H1 (cell line): ENCODE data around the gene NCAPD3. TPM values are rescaled to one million over a fixed set of nuclear protein-coding genes. Genes with fewer than 3 reads are reported as not detected.

ENCODE experiments used
- CTCF ChIA-PET: fragments of 300-600 bp; sonication (Branson Sonifier 250); formaldehyde crosslinking; loops from one replicate; lab custom pipeline; 2021; ENCODE audit not compliant: partially characterized antibody; lab: Charles Lee
- POLR2A ChIA-PET: fragments of 300-600 bp; sonication (Branson Sonifier 250); formaldehyde crosslinking; loops from one replicate; lab custom pipeline; 2021; ENCODE audit warnings: inconsistent platforms; ENCODE audit not compliant: partially characterized antibody; lab: Charles Lee
- DNase-seq, 2 experiments: peaks; one replicate each; pipeline versions ENCODE4 v3.0.0 to v3.0.0-alpha.2; 2010 to 2022; ENCODE audit warnings: low spot score in 2 of 2, low read depth in 1 of 2, mixed read lengths in 1 of 2
- FAIRE-seq: peaks from 2 replicates; lab custom pipeline; 2011; peaks lifted over from hg19 to GRCh38; lab: Jason Lieb, UNC
- H2AFZ ChIP-seq: 2 replicates; pipeline ENCODE4 v1.8.1; 2012; ENCODE audit warnings: low read length, inconsistent platforms
- H2AK5ac ChIP-seq: 2 replicates; pipeline ENCODE4 v1.6.1; 2013; ENCODE audit warnings: low read depth, low read length
- H2BK120ac ChIP-seq: replicated peaks from 2 replicates; pipeline ENCODE3; 2013; ENCODE audit warnings: low read depth, low read length, inconsistent platforms
- H2BK12ac ChIP-seq: 2 replicates; pipeline ENCODE4 v1.6.1; 2013; ENCODE audit warnings: low read depth, low read length
- H2BK15ac ChIP-seq: 2 replicates; pipeline ENCODE4 v1.6.1; 2013; ENCODE audit warnings: low read length
- H2BK20ac ChIP-seq: 2 replicates; pipeline ENCODE4 v1.6.1; 2013; ENCODE audit warnings: low read length
- H2BK5ac ChIP-seq: 2 replicates; pipeline ENCODE4 v1.6.1; 2013; ENCODE audit warnings: low read depth, low read length
- H3K14ac ChIP-seq: 2 replicates; pipeline ENCODE4 v1.6.1; 2013; ENCODE audit warnings: inconsistent platforms; ENCODE audit not compliant: insufficient read length
- H3K18ac ChIP-seq: 2 replicates; pipeline ENCODE4 v1.6.1; 2013; ENCODE audit warnings: low read length; ENCODE audit errors: extremely low read depth
- H3K23ac ChIP-seq: 2 replicates; pipeline ENCODE4 v1.6.1; 2013; ENCODE audit warnings: inconsistent platforms; ENCODE audit not compliant: insufficient read length
- H3K23me2 ChIP-seq: 2 replicates; pipeline ENCODE4 v1.6.1; 2013; ENCODE audit warnings: low read depth, low read length
- H3K27ac ChIP-seq: 2 replicates; pipeline ENCODE4 v1.6.1; 2011; ENCODE audit warnings: low read depth, low read length, inconsistent platforms
- H3K27me3 ChIP-seq, 4 experiments: replicated peaks in 1 of 4; 1 replicate in 1 of 4; 2 replicates in 3 of 4; pipeline versions ENCODE4 v1.6.1 to v1.8.1; 2011 to 2013; ENCODE audit warnings: low read length in 3 of 4, mild to moderate bottlenecking in 3 of 4, inconsistent platforms in 2 of 4, mixed read lengths in 2 of 4, moderate library complexity in 1 of 4; ENCODE audit not compliant: control insufficient read depth in 3 of 4, insufficient read depth in 3 of 4; ENCODE audit errors: extremely low read depth in 1 of 4
- H3K36me3 ChIP-seq, 4 experiments: 2 replicates each; pipeline versions ENCODE4 v1.6.1 to v1.8.1; 2011 to 2013; ENCODE audit warnings: mild to moderate bottlenecking in 4 of 4, low read length in 3 of 4, moderate library complexity in 2 of 4, control low read depth in 1 of 4, inconsistent platforms in 1 of 4; ENCODE audit not compliant: insufficient read depth in 4 of 4, control insufficient read depth in 2 of 4
- H3K4ac ChIP-seq: replicated peaks from 2 replicates; pipeline ENCODE3; 2013; ENCODE audit warnings: low read length, low read depth, mixed read lengths, inconsistent platforms; ENCODE audit not compliant: insufficient read length
- H3K4me1 ChIP-seq, 4 experiments: replicated peaks in 1 of 4; 1 replicate in 1 of 4; 2 replicates in 3 of 4; pipeline versions ENCODE4 v1.6.1 to v1.8.1; 2011 to 2013; ENCODE audit warnings: low read length in 3 of 4, inconsistent platforms in 2 of 4, mixed read lengths in 1 of 4; ENCODE audit not compliant: insufficient read depth in 4 of 4, control insufficient read depth in 3 of 4
- H3K4me2 ChIP-seq, 2 experiments: 2 replicates each; pipeline versions ENCODE4 v1.6.1 to v1.8.1; 2011 to 2013; ENCODE audit warnings: low read depth in 2 of 2, low read length in 2 of 2, control low read depth in 1 of 2, inconsistent platforms in 1 of 2, mild to moderate bottlenecking in 1 of 2; ENCODE audit not compliant: insufficient read depth in 1 of 2
- H3K4me3 ChIP-seq, 4 experiments: fragments of 200-600, 300-600 bp in 1 of 4; sonication (generic), shearing (Covaris generic), sonication (Bioruptor Twin) in 1 of 4; 2 replicates each; pipeline versions ENCODE4 v1.5.1 to v1.8.1; 2011 to 2016; ENCODE audit warnings: low read length in 4 of 4, low read depth in 3 of 4, control low read depth in 2 of 4, inconsistent platforms in 2 of 4, mild to moderate bottlenecking in 2 of 4, mixed read lengths in 1 of 4, moderate library complexity in 1 of 4; ENCODE audit not compliant: insufficient read depth in 2 of 4; ENCODE audit errors: extremely low read depth in 1 of 4
- H3K56ac ChIP-seq: replicated peaks from 2 replicates; pipeline ENCODE3; 2013; ENCODE audit warnings: low read depth, mild to moderate bottlenecking, mixed read lengths, low read length, inconsistent platforms; ENCODE audit not compliant: insufficient read length
- H3K79me1 ChIP-seq: 2 replicates; pipeline ENCODE4 v1.6.1; 2013; ENCODE audit warnings: low read depth, low read length, control low read depth
- H3K79me2 ChIP-seq, 2 experiments: 2 replicates each; pipeline versions ENCODE4 v1.6.1 to v1.8.1; 2012 to 2013; ENCODE audit warnings: low read length in 2 of 2, mild to moderate bottlenecking in 2 of 2, inconsistent platforms in 1 of 2; ENCODE audit not compliant: insufficient read depth in 2 of 2, control insufficient read depth in 1 of 2
- H3K9ac ChIP-seq, 4 experiments: replicated peaks in 1 of 4; 1 replicate in 1 of 4; 2 replicates in 3 of 4; pipeline versions ENCODE4 v1.6.1 to v1.8.1; 2011 to 2013; ENCODE audit warnings: low read depth in 3 of 4, low read length in 3 of 4, control low read depth in 2 of 4, mild to moderate bottlenecking in 2 of 4, moderate library complexity in 2 of 4, inconsistent platforms in 1 of 4; ENCODE audit errors: extremely low read depth in 1 of 4
- H3K9me3 ChIP-seq, 2 experiments: 2 replicates each; pipeline versions ENCODE4 v1.6.1 to v1.8.1; 2012 to 2013; ENCODE audit warnings: mild to moderate bottlenecking in 2 of 2, moderate library complexity in 2 of 2, control low read depth in 1 of 2, inconsistent platforms in 1 of 2, low read depth in 1 of 2, low read length in 1 of 2, mixed read lengths in 1 of 2; ENCODE audit not compliant: insufficient read depth in 2 of 2
- H4K20me1 ChIP-seq, 2 experiments: replicated peaks in 1 of 2; 2 replicates each; pipeline versions ENCODE3 to v1.8.1; 2011 to 2013; ENCODE audit warnings: inconsistent platforms in 2 of 2, low read length in 2 of 2, mild to moderate bottlenecking in 1 of 2; ENCODE audit not compliant: insufficient read depth in 2 of 2, control insufficient read depth in 1 of 2
- H4K5ac ChIP-seq: 2 replicates; pipeline ENCODE4 v1.6.1; 2013; ENCODE audit warnings: low read length, low read depth, mixed read lengths, inconsistent platforms; ENCODE audit not compliant: insufficient read length
- H4K8ac ChIP-seq: 2 replicates; pipeline ENCODE4 v1.8.0; 2013; ENCODE audit warnings: mild to moderate bottlenecking, moderate library complexity, low read length, inconsistent platforms; ENCODE audit not compliant: insufficient read depth; ENCODE audit errors: extremely low read depth
- H4K91ac ChIP-seq: replicated peaks from 2 replicates; pipeline ENCODE3; 2013; ENCODE audit warnings: low read length, mixed read lengths, inconsistent platforms; ENCODE audit not compliant: insufficient read length
- BACH1 ChIP-seq: IDR thresholded peaks from 2 replicates; pipeline ENCODE4 v1.6.1; 2012; ENCODE audit warnings: low read length, improper control_type of control experiment
- CREB1 ChIP-seq: IDR thresholded peaks from 2 replicates; pipeline ENCODE4 v1.6.1; 2012; ENCODE audit warnings: inconsistent platforms
- EGR1 ChIP-seq: IDR thresholded peaks from 2 replicates; pipeline ENCODE4 v1.6.1; 2011; ENCODE audit warnings: low read depth, low read length, borderline replicate concordance
- EP300 ChIP-seq, 2 experiments: IDR thresholded peaks; 1 replicate in 1 of 2; 2 replicates in 1 of 2; pipeline ENCODE4 v1.6.1; 2011 to 2012; ENCODE audit warnings: low read depth in 2 of 2, low read length in 2 of 2, mild to moderate bottlenecking in 2 of 2, borderline replicate concordance in 1 of 2, inconsistent platforms in 1 of 2, moderate library complexity in 1 of 2
- JUND ChIP-seq: IDR thresholded peaks from 2 replicates; pipeline ENCODE4 v1.6.1; 2011; ENCODE audit warnings: mild to moderate bottlenecking, improper control_type of control experiment, low read length
- KDM4A ChIP-seq: IDR thresholded peaks from one replicate; pipeline ENCODE4 v1.7.1; 2012; ENCODE audit warnings: low read depth, mild to moderate bottlenecking, moderate library complexity, low read length, inconsistent platforms; ENCODE audit not compliant: severe bottlenecking
- NANOG ChIP-seq: IDR thresholded peaks from 2 replicates; pipeline ENCODE4 v1.6.1; 2011; ENCODE audit warnings: low read length, low read depth, mild to moderate bottlenecking, inconsistent platforms; ENCODE audit not compliant: insufficient read depth, poor library complexity, severe bottlenecking
- PHF8 ChIP-seq: fragments of 200-600 bp; sonication (generic); conservative IDR thresholded peaks from 2 replicates; pipeline ENCODE4 v1.7.1; 2012; ENCODE audit warnings: low read depth, mild to moderate bottlenecking, inconsistent platforms, low read length, moderate library complexity
- SP2 ChIP-seq: IDR thresholded peaks from 2 replicates; pipeline ENCODE4 v1.6.1; 2012; ENCODE audit warnings: mild to moderate bottlenecking, low read length, inconsistent platforms
- SRF ChIP-seq: IDR thresholded peaks from 2 replicates; pipeline ENCODE4 v1.6.1; 2011; ENCODE audit warnings: mild to moderate bottlenecking, low read depth, low read length, moderate library complexity
- SUZ12 ChIP-seq: fragments of 200-600 bp; sonication (generic); IDR thresholded peaks from 2 replicates; pipeline ENCODE4 v1.6.1; 2012; ENCODE audit warnings: mild to moderate bottlenecking, inconsistent platforms, low read length, moderate library complexity, mixed read lengths
- TCF12 ChIP-seq: IDR thresholded peaks from 2 replicates; pipeline ENCODE4 v1.6.1; 2011; ENCODE audit warnings: low read depth, mild to moderate bottlenecking, low read length
- WGBS, 2 experiments: shearing (Covaris generic) in 1 of 2; methylation state at CpG; one replicate each; pipeline versions ENCODE4 v1.1.6 to v1.1.7; 2013 to 2015; ENCODE audit warnings: low lambda C conversion rate in 2 of 2, mixed read lengths in 2 of 2, inconsistent platforms in 1 of 2, low coverage in 1 of 2, missing lambda C conversion rate in 1 of 2; ENCODE audit not compliant: insufficient replicate concordance in 2 of 2, insufficient coverage in 1 of 2, insufficient read length in 1 of 2; ENCODE audit errors: extremely low coverage in 1 of 2, missing lambda C conversion rate in 1 of 2; 5-methylcytosine and 5-hydroxymethylcytosine counted together
- polyA plus RNA-seq, 7 experiments: library from polyadenylated mRNA; depleted of rRNA in 3 of 7; stranded (reverse) in 5 of 7; unstranded in 2 of 7; fragments of >200 nt in 5 of 7; fragments of 200-250 nt in 2 of 7; gene quantifications; 1 replicate in 5 of 7; 2 replicates in 1 of 7; 4 replicates in 1 of 7; pipeline versions ENCODE4 v1.2.1 to v1.2.3, GENCODE V29; 2011 to 2013; ENCODE audit warnings: missing spikeins in 2 of 7, mixed read lengths in 2 of 7
- total RNA-seq: library from RNA; stranded (reverse); fragmentation: NEBNext Ultra II Directional; extraction: Animal tissue kit (Norgen Biotek cat#: 25700); gene quantifications from 2 replicates; pipeline ENCODE4 v1.2.1, GENCODE V29; 2021
- TF ChIP-seq, protein P1 (sequence below): IDR thresholded peaks from 2 replicates; pipeline ENCODE4 v1.6.1; 2012; ENCODE audit warnings: inconsistent platforms

The NCAPD3 gene
- total and polyA plus RNA-seq, 2 of the 8 experiments (the other 6 are each of a cell fraction or from before 2014, with no cell fraction given), result 26.5 to 55.2 TPM

DNA sequence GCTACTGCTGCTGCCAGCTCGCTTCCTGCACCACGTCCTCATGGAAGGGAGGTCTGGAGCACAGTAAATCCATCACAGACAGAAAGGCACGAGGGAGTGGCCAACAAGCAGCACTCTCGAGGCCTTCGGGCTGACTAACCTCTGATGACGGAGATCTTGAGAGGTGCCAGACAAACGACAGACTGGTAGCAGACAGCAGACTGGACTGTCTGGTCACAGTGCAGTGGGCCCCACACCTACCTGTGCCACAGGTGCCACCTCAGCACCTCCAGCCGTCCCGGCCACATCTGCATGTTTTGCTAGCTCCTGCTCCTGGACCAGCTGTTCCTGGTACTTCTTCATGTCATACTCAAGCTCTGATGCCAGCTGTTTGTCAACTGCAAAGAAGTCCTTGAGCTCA, 64.1 kb downstream of the NCAPD3 start:
- no peak overlapping the region for H3K23ac ChIP-seq

More for the DNA sequence above, 64.1 kb downstream of the NCAPD3 start:
- no peak overlapping the region for H3K9ac ChIP-seq
- H2AFZ ChIP-seq, result no peak overlapping the region
- no peak for TF ChIP-seq JUND
- TF ChIP-seq PHF8, result no peak
- TF ChIP-seq, protein P1, sequence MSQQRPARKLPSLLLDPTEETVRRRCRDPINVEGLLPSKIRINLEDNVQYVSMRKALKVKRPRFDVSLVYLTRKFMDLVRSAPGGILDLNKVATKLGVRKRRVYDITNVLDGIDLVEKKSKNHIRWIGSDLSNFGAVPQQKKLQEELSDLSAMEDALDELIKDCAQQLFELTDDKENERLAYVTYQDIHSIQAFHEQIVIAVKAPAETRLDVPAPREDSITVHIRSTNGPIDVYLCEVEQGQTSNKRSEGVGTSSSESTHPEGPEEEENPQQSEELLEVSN, result no peak
- no peak for TF ChIP-seq SP2
- no peak for TF ChIP-seq TCF12
- TF ChIP-seq SRF, result no peak
- TF ChIP-seq KDM4A, result no peak
- TF ChIP-seq CREB1, result no peak
- no peak for TF ChIP-seq EGR1
- TF ChIP-seq NANOG, result no peak
- TF ChIP-seq SUZ12, result no peak
- TF ChIP-seq BACH1, result no peak
- no peak for TF ChIP-seq EP300 (IDR thresholded peaks at IDR 0.05; ENCODE audit: borderline replicate concordance in 1 of 2, low read depth in 2 of 2, low read length in 2 of 2)
- no peak overlapping the region for H2BK5ac ChIP-seq
- H3K9me3 ChIP-seq, result peaks cover 33 to 36% of the 10 kb centered on the region in 2 experiments
- H3K4me1 ChIP-seq, result no peaks in the 10 kb centered on the region
- H3K4me3 ChIP-seq, result no peak overlapping the region
- H4K5ac ChIP-seq, result no peak overlapping the region
- no peak overlapping the region for H2BK15ac ChIP-seq
- no peak overlapping the region for H4K8ac ChIP-seq
- no peak overlapping the region for H2BK20ac ChIP-seq
- H3K27ac ChIP-seq, result no peak overlapping the region
- no peak for FAIRE-seq
- WGBS, 2 experiments, result 95% methylated on average over 9 of the region's 9 CpGs; no CpG with 5 or more reads in 1 of the 2 experiments
- peaks cover 1% of the 10 kb centered on the region; the same call in 1 of the 2 replicates for H3K79me1 ChIP-seq
- H3K79me2 ChIP-seq, result no peaks in the 10 kb centered on the region
- peaks cover 40 to 98% (median 79%) of the 10 kb centered on the region in 4 experiments for H3K36me3 ChIP-seq
- no peak overlapping the region for H3K56ac ChIP-seq
- H3K14ac ChIP-seq, result no peak overlapping the region
- ChIA-PET CTCF (interaction anchor here (1.1 kb wide), 1 partner anchor 109 kb away, joined by 3 read pairs; no protein-coding TSS in a partner anchor), POLR2A (interaction anchor here (0.6 kb wide), 1 partner anchor 103 kb away, joined by 3 read pairs; no protein-coding TSS in a partner anchor)
- DNase-seq, result peak in 1 of 2 experiments; percentile 31
- no peak overlapping the region for H3K4ac ChIP-seq
- no peaks in the 10 kb centered on the region for H4K20me1 ChIP-seq
- H3K18ac ChIP-seq, result no peak overlapping the region
- no peak overlapping the region for H2BK12ac ChIP-seq
- H3K4me2 ChIP-seq, result no peak overlapping the region
- H3K27me3 ChIP-seq, result no peaks in the 10 kb centered on the region; a peak in 1 of 7 replicates
- H3K23me2 ChIP-seq, result no peaks in the 10 kb centered on the region
- H2AK5ac ChIP-seq, result no peak overlapping the region
- H2BK120ac ChIP-seq, result no peak overlapping the region
- no peak overlapping the region for H4K91ac ChIP-seq
